ENCODE measurements around the gene ETV6.

- TF ChIP-seq POLR2A (IDR thresholded peaks at IDR 0.05) (no peak), CTCF (IDR thresholded peaks at IDR 0.05) (no peak), EP300 (IDR thresholded peaks at IDR 0.05) (no peak)
These were observed 150.0 kb downstream of the ETV6 start for GRCh38 chr12:11799502-11799873.

Data from upper lobe of left lung (tissue), 4 donors.